Loucy (cell line): ENCODE results near the gene ZKSCAN1.

Source experiments
- EZH2phosphoT487 ChIP-seq: fragments of 200-600 bp; IDR thresholded peaks from 2 replicates; pipeline ENCODE4 v1.6.1; 2018; ENCODE audit warnings: antibody characterized with exemption, mild to moderate bottlenecking, moderate library complexity, borderline replicate concordance
- TF ChIP-seq, protein P1 (sequence below): fragments of 200-600 bp; sonication (generic); conservative IDR thresholded peaks from 2 replicates; pipeline ENCODE4 v1.5.1; 2014; ENCODE audit warnings: mild to moderate bottlenecking, antibody characterized with exemption, low read length

DNA sequence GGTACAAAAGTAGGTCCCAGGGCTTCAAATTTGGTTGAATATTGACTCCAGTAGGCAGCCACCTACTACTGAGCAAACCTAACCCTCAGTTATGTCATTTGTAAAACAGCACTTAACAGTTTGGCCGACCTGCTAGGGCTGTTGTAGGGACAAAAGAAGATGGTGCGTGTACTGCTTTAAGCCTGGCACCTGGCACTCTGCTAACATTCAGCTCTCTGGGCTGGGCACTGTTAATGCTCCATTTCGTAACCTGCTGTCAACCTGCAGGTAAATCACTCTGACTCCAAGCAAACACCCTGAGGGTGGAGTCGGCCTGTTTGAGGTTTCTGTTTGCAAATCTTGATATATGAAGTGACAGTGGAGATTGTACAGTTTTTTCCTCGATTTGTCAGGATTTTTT, 7.2 kb downstream of the ZKSCAN1 start:
- TF ChIP-seq, protein P1, sequence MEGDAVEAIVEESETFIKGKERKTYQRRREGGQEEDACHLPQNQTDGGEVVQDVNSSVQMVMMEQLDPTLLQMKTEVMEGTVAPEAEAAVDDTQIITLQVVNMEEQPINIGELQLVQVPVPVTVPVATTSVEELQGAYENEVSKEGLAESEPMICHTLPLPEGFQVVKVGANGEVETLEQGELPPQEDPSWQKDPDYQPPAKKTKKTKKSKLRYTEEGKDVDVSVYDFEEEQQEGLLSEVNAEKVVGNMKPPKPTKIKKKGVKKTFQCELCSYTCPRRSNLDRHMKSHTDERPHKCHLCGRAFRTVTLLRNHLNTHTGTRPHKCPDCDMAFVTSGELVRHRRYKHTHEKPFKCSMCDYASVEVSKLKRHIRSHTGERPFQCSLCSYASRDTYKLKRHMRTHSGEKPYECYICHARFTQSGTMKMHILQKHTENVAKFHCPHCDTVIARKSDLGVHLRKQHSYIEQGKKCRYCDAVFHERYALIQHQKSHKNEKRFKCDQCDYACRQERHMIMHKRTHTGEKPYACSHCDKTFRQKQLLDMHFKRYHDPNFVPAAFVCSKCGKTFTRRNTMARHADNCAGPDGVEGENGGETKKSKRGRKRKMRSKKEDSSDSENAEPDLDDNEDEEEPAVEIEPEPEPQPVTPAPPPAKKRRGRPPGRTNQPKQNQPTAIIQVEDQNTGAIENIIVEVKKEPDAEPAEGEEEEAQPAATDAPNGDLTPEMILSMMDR: no peak
- TF ChIP-seq EZH2phosphoT487: no peak
